ENCODE data around the gene IGSF9B.

Gene IGSF9B

GRCh38 chr11:133918608-133919260 lies 38.0 kb downstream of the IGSF9B start:
- DNase-seq: no peak

DNA sequence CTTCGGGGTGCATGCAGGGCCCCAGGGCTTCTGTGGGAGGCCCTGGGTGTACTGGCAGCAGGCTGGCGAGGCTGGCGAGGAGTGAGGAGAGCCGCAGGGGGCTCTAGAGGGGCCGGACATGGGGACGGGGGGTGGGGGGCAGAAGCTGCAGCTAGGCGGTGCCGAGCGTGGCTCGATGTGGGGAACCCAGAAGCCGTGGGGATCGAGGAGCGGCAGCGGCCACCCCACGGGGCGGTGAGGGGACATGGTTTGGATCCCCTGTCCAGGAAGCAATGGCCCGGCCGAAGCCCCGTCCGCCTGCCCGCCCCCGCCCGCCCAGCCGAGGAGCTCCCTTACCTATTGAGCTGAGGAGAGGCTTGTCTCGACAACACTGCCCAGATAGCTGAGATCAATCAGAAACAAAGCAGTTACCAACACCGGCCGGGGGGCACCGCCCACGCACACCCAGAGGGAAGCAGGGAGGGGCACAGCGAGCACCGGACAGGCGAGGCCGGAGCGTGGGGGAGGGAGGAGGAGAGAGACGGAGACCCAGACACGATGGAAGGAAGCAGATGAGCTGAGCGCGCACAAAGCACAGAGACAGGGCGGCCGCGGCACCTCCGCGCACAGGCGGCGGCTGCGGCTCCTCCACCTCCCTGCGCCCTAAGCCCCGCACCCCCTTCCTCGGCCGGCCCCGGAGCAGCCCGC lies 38.7 kb downstream of the IGSF9B start:
- no peak for DNase-seq

GRCh38 chr11:133916784-133917440 lies 39.9 kb downstream of the IGSF9B start:
- DNase-seq: no peak

- no peak for DNase-seq
These were observed 43.0 kb downstream of the IGSF9B start for GRCh38 chr11:133913761-133914160.

DNA sequence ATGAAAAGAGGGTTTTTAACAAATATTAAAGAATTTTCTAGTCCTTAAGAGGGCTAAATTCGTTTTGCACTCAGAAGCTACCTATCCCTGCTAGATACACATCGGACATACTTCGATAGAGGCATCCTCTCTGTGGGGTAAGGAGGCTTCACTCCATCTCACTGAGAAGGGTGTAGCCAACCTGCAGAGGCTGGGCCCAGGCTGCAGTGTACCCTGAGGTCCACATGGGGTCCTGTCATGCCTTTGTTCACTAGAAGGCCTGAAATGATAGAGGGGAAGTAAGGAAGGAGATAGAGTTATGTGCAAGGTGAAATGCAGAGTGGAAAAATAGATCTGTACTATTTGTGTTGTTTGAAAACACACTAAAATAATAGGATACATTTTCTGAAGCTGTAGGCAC lies 45.6 kb downstream of the IGSF9B start:
- DNase-seq: peak in 1 of 2 experiments; percentile 1

DNA sequence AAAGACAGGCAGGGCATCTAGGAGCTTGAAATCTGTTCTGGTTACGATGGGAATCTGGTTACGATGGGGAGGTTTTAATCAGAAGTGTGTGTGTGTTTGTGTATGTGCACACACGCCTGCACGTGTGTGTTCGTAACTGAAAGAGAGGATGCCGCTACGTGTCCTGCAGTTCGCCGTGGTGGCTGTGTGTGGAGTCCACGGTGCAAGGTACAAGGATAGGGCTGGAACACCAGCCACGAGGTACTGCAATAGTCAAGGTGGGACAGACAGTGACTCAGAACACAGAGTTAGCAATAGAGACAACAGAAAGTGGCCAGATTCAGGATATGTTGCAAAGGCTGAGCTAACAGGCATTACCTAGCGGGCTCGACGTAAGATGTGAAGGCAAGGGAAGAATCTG lies 46.7 kb downstream of the IGSF9B start:
- no peak for DNase-seq

DNA sequence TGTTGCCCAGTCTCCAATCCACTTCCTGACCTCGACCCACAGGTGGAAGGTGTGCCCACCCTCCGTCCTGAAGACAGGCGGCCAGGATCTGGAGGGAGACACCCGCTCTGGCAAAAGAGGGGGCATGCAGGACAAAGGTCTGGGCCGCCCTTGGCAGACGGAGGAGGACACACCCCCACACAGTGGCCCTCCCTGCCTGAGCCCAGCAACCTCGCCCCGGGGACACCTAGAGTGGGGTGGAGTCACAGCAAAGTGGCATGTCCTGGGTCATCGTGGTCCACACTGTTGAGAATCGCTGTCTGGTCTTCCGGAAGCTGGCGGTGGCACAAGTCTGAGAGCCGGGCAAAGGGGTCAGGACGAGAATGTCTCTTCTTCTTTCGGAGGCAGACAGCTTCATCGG lies 47.9 kb downstream of the IGSF9B start:
- no peak for DNase-seq

DNA sequence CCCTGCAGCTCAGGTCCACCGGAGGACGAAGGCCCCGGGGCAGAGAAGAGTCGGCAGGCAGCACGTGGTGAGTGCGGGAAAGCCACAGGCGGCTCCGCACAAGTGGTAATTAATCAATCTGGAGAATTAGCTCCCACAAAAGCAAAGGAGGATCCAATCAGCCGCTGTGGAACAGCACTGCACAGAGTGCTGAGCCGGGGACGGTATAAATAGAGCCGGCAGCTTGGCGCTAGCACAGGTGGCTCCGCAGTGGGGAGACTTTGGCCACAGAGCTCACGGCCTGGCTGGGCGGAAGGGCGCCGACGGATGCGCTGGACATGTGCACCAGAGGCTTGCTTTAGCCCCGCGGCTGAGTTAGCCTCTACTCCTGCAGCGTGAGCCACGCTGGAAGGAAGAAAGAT lies 48.9 kb downstream of the IGSF9B start:
- no peak for DNase-seq

DNA sequence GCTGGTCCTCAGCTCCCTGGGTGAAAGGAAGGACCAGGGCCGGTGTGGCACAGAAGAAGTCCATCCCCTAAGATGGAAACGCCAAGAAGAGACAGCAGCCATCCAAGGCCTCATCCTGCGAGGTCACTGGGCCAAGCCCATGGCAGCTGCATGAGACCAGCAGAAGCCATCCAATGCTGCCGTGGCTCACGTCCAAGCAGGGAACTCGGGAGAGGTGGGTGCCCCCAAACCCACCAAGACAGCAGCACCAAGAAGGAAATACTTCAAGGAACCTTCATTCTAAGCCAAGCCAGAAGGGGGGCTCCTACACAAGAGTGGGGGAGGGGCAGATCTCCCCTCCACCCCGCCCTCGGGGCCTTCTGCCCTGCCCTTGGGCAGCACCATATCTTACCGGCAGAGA lies 49.6 kb downstream of the IGSF9B start:
- DNase-seq: no peak

DNA sequence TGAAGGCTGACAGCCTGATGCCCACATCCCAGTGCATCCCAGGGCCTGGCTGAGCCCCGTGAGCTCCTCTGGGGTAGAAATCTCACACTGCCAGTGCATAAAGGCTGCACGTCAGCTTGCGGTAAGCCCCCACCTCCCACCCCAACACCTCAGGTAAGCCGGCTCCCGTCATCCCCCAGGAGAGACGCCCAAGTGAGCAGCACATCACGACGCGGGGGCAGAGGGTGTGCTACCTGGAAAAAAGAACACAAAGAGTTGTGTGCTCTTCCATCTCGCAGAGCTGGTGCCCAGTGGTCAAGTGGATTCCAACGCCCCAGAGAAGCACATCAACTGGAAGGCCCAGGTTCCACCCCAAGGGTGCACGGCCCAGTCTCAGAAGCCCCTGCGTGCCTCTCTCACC lies 50.0 kb downstream of the IGSF9B start:
- no peak for DNase-seq

DNA sequence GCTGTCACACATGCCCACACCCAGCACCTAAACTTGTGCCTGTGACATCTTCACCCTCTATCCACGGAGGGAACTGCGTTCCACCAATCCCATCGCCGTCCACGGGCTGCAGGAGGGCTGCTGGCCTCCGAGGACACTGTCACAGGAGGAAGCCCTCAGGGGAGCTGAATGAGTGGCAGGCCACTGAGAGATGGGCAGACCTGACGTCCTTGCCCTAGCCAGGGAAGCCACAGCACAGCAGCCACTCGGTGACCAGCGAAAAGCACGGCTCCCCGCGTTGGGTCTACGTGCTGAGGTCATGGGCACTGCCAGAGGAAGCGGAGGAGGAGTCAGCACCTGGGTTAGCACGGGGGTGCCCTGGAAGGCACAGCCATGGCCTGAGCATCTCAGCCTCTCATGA lies 50.5 kb downstream of the IGSF9B start:
- no peak for DNase-seq

DNA sequence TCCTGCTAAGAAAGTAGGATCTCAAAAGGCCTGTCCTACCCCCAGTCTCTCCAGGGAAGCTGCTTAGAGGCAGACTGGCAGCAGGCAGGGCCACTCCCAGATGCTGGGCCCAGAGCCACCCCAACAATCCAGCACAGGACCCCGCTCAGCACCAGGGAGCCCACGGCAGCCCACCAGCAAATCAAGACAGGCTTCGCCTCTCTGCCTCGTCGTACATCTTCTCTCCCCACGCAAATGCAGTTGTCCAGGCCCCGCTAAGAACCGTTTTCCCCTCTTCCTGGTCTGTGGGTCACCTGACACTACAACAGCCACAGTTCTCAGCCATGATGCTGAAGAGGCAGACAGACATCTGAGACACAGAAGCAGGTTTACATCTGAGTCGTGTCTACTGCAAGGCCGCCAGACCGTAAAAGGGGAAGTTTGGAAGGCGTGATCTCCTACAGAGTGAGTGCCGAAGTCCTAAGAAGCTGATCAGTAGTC lies 51.1 kb downstream of the IGSF9B start:
- DNase-seq: no peak

GRCh38 chr11:133904818-133905515 lies 51.8 kb downstream of the IGSF9B start:
- no peak for DNase-seq

GRCh38 chr11:133903875-133904817 lies 52.6 kb downstream of the IGSF9B start:
- no peak for DNase-seq

DNA sequence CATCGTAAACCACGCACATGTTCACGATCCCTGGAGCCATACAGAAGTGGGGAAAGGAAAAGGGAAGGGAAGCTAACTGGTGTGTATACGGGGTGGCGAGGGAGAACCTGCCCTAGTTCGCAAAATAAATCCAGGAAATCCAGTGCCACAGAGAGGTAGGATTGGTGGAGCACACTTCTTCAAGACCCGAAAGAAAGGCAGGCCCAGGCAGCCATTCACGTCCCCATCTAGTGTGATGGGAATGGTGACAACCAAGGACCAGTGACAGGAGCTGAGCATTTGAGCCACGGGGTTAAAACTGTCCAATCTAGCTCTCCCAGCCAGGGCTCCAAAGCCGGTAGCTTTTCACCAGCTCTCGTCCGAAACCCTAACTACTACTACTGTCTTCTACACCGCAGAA lies 53.7 kb downstream of the IGSF9B start:
- no peak for DNase-seq

GRCh38 chr11:133902506-133902905 lies 54.3 kb downstream of the IGSF9B start:
- DNase-seq: no peak

- no peak for DNase-seq
These were observed 54.8 kb downstream of the IGSF9B start for GRCh38 chr11:133901999-133902398.

GRCh38 chr11:133901316-133901715 lies 55.5 kb downstream of the IGSF9B start:
- DNase-seq: no peak

DNA sequence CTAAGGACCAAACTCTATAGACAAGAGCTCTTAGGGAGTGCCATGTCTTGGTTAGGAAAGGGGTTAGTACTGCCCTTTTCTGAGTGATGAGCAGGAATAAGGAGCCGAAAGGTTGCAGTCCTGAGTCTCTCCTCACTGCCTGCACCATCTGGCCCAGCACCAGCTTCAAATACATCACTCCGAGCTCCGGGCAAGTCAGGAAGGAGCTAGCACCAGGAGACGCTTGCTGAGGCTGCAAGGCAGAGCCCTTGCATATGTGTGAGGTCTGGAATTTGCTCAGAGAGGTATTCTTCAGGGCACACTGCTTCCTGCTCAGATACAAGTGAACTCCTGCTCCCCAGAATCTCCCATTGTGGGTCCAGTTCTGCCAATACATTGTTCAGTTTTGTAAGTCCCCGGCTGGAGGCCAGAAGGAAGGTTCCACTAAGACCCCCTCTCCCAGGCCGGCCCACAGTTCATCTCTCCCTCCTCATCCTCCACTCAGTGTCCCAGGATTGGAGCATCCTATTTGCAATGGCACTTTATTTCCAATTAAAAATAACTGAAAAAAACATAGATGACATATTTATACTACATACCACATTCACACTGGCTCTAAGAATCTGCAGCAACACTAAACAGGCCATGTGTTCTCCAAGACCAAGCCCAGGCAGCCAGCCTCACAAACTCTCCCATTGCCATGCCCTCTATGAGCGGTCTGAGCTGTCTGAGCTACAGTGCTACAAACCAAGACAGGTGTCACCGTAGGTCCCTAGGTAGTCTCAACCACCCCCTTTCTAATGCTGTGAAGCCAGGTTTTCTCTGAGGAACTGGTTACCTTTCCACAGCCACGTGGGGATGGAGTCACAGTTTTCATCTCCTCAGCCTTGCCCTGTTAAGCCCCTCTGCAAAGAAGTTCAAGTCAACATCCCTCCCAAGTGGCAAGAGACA lies 56.3 kb downstream of the IGSF9B start:
- DNase-seq: no peak

DNA sequence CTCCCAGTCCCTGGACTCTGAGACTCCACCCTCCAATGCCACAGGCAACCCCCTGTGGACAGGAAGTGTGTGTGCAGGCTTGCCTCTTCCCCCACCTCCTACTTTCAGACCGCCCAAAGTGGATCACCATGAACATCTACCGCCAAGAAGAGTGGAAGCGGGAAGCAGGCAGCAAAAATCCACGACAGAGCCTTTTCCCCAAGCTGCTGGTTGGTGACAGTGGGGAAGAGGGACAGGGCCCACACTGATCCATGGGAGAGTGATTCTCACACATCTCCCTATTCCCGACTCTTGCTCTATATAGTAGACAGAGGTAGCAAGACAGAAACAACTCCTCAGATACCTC lies 58.0 kb downstream of the IGSF9B start:
- DNase-seq: no peak

DNA sequence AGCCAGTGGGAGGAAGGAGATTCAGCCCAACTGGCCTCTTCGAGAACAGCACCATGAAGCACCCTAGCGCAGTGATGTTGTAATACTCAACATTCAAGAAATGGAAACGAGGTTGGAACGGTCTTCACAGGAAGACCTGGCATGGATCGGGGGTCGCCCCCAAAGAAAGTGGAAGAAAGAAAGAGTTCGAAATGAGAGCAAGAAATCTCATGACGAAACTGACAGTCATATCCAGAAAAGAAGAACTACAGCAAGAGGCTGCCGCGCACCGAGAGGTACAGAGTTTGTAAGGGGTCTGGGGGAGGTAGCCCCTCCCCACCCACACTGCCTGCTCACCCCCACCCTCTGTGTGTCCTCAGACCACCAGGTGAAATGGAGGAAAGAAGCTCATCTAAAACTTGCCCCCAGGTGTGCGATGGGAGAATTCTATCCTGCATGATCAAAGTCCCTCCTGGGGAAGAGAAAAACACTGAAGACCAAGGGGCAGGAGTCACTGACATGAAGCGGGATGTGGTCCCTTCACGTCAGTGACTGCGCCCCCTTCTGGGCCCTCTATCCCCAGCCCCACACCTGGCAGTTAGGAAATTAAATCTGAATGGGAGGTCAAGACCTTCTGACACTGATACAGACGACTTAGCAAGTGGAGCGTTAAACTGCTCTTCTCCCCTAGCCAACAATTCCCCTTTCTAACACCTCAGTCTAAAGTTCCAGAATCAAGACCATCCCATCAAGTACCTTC lies 58.6 kb downstream of the IGSF9B start:
- DNase-seq: no peak

Measured in SHP77 (cell line).